ENCODE data around the gene TSPAN11.
"Not testable (repeated sequence)": the region's sequence is repeated elsewhere in the genome, so short reads cannot be mapped to it uniquely, and the experiment has no call there.

The TSPAN11 gene, protein sequence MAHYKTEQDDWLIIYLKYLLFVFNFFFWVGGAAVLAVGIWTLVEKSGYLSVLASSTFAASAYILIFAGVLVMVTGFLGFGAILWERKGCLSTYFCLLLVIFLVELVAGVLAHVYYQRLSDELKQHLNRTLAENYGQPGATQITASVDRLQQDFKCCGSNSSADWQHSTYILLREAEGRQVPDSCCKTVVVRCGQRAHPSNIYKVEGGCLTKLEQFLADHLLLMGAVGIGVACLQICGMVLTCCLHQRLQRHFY

DNA sequence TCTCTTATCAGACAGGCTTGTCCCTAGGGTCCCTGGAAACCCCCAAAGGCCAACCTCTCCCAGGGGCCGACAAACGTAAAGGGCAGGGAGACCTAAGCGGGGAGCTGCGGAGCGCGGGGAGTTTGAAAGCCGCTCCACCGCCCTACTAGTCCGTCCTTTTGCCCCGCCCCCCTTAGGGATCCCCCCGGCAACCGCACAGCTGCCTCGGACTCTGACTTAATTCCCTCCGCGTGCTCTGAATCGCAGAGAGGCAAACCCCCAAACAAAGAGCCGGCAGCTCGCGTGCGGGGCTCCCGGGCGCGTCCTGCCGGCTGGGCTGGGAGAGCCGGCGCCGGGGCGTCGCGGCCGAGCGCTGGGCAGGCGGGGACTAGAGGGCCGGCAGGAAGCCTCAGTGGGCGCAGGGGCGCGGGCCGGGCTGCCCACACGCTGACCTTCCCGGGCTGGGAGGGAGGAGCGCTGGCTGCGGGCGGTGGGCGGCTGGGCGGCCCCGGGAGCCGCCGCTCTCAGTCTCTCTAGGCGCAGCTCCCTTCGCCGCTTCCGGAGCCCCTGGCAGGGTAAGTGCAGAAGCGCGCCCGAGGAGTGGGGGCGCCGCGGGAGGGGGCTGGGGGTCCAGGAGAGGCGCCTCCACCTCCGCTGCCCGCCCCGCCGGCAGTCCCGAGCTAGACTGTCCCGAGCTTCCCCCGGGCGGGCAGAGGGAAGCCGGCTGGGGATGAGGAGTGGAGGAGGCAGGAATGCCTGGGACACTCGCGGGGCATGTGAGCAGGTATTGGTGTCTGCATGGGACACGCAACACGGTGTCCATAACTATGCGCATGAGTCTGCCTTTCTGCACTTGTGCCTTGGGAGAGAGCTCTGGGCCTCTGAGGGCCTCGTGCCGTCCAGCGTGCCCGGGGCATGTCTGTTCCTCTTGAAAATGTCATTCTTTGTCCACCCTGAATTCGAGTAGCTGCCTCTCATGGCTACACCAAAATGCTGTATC, at the start of gene TSPAN11:
TSPAN11 (plus strand) TSS at position 506 of the 979 bp plus-strand sequence. CDS start 27,244 bp downstream, outside the sequence.
- peak; percentile 61 for DNase-seq

DNA sequence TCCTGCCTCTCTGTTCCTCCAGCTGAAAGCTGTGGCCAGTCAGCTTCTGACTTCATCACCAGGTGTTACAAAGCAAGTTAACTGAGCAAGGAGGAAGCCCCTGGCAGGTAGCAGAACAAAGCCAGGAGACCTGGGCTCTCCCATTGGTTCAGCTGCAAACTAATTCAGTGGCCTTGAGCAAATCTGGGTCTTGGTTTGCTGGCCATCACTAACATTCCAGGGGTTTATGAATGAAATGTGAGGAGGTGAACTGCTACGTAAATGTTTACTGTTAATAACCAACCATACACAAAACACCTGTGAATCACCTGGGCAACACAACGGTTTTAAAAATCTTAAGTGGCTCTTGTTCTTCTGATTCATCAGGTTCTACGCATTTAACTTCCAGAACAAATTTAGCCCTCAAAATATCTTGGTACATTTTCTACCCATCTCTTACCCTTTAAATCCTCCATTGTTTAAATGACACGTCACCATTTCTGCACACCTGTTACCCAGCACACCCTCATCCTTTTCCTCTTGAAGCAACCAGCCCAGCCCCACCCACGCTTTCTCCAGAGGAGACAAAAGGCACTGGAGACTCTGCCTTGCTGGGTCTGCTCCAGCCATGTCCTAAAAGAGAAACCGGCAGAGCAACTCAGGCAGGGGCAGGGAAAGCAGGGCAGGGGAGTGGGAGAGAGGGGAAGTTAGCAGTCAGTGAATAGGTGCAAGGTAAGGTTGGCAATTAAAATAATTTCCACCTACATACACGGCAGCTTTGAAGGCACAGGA, 49.3 kb upstream of the TSPAN11 start:
- DNase-seq = peak; percentile 100

DNA sequence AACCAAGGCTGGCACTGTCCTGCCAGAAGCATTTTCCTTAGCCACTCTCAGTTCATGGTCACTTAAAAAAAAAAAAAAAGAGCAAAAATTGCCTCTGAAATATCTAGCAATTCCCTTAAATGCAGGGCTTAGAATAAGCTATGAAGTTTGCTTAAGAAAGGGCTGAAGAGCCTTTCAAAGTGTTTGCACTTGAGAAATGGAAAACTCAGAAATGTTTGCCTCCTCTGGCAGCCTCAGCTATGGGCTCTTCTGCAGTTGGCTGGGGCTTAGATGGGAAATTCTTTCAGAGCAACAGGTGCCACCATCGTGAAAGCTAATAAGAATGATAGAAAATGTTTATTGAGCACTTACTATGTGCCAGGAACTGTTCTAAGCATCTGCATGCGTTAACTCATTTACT, 48.5 kb upstream of the TSPAN11 start:
- peak; percentile 50 for DNase-seq

DNA sequence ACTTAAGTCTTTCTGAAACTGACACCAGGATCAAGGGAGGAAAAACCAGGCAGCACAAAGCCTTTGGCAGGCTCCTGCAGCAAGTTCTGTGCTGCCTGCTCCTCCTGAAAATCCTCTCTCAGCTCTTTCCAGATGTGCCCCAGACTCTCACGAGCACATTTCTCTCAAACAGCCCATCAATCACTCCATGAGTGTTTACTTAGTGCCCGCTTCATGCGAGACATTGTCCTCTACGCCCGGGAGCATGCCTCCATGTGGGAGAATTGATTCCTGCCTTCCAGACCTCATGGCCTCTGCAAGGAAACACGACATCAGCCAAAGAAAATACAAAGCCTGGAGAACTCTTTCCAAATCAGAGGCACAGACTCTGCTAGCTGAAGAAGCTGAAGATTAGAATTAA, 46.5 kb upstream of the TSPAN11 start:
- peak; percentile 80 for DNase-seq

DNA sequence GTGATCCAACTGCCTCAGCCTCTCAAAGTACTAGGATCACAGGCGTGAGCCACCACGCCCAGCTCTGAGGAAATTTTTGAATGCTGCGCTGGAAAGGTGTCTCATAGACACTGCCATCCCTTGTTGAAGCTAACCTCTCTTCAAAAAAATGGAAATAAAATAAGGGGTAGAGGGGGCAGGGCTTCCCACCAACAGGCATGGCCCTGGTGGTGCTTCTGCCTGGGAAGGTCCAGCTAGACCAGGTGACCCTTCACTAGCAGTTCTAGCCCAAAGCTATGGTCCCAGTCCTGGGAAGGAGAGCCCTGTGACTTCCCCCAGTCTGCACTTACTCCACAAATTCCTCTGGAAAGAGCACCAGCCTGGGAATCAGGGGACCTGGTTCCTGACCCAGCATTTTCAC, 45.7 kb upstream of the TSPAN11 start:
- no peak for DNase-seq

DNA sequence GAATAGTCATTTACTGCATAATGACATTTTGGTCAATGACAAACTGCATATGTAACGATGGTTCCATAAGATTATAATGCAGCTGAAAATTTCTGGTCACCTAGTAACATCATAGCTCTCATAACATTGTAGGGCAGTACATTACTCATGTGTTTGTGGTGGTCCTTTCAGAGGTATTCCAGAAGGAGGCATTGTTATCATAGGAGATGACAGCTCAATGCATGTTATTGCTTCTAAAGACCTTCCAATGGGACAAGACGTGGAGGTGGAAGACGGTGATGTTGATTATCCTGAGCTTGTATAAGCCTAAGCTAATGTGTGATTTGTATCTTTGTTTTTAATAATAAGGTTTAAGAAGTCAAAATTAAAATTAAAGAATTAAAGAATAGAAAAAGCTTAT, 43.8 kb upstream of the TSPAN11 start:
- peak; percentile 9 for DNase-seq

DNA sequence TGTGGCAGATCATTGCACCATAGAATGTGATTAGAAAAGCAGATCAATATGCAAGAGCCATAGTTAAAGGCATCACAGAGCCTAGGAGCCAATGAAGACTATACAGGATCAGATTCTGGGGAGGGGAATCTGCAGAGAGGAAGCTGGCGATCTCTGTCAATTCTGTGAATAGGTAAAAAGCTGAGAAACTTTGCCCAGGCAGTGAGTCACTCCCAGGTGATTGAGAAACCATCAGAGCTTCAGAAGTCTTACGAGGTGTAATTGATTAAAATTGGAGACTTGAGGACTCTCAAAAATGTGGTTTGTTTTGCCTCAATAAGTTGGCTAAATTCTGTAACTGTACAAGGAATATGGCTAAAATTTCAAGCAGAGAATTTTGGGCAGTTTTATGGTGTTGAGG, 41.7 kb upstream of the TSPAN11 start:
- DNase-seq = no peak

DNA sequence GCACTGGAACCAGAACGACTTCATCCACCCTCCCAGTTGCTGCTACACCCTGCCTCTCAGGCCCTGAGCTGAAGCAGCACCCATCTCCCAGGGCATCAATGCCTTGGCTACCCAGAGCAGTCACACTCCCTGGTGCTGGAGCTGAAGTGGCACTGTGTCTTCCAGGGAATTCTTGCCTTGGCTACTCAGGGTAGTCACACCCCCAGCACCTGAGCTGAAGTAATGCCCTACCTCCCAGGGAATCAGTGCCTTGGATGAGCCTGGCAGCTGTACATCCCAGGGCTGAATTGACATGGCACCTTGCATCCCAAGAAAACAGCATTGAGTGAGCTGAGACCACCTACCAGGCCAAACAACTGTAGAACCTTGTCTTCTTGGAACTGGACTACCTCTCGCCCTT, 41.2 kb upstream of the TSPAN11 start:
- no peak for DNase-seq

DNA sequence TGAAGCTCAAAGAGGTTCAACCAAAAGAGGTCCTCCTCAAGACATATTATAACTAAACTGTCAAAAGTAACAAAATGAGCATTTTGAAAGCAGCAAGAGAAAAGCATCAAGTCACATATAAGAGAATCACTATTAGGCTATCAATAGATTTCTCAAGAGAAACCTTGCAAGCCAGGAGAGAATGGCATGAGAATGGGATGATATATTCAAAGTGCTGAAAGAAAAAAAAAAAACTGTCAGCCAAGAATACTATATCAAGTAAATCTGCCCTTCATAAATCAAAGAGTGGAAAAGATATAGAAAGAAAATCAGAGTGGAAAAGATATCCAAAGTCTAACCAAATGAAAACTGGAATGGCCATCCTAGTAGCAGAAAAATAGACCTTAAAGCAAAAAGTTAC, 39.3 kb upstream of the TSPAN11 start:
- DNase-seq = no peak

DNA sequence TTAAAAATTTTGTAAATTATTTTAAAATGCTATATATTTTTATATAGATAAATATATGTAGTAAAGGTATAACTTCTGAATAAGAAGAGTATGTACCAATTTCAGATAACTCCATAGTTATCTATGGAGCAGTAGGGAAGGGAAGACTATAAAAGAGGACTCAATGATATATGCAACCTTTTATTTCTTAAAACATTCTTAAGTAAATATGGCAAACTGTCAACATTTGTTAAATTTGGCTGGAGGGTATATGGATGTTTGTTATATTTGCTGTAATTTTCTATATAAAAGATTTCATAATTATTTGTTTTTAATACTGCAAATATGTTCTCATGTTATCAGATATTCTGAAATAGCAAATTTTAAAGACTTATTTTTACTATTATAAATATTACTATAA, 38.3 kb upstream of the TSPAN11 start:
- no peak for DNase-seq

DNA sequence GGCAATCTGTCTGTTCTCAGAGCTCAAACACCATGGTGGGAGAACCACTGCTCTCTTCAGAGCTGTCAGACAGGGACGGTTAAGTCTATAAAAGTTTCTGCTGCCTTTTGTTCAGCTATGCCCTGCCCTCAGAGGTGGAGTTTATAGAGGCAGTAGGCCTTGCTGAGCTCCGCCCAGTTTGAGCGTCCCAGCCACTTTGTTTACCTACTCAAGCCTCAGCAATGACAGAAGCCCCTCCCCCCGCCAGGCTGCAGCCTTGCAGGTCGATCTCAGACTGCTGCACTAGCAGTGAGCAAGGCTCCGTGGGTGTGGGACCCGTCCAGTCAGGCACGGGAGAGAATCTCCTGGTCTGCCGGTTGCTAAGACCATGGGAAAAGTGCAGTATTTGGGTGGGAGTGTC, 32.0 kb upstream of the TSPAN11 start:
- not testable (repeated sequence) for DNase-seq

DNA sequence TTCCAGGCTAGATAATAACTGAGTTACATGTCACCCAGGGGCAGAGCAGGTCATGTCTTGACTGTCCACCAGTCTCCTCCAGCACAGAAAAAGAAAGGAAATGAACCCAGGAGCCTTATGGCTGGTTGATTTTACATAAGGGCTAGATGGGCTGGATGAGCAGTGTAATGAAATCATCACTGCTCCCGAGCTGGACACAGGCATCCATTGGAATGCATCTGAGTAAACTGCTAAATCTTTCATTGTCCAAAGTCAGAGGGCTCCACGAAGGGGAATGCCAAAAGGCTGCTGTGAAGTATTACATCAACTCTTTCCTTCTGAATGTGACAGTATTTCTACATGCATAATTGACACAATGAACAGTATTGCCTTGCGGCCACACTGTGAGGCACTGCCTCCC, 30.1 kb upstream of the TSPAN11 start:
- no peak for DNase-seq

DNA sequence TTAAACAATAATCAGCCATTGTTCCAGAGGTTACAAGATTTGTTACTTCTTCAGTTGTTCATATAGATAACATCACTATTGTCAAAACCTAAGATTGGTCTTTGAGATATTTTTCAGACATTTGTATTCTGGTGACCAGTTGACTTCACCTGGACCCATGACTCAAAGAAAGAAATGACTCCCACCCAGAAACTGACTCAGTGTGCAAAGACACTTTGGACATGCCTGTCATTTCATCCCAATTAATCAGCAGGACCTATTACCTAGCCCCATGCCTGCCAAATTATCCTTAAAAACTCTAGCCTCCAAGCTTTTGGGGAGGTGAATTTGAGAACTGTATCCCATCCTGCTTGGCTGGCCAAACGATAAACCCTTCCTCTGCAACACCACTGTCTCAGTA, 27.7 kb upstream of the TSPAN11 start:
- no peak for DNase-seq

DNA sequence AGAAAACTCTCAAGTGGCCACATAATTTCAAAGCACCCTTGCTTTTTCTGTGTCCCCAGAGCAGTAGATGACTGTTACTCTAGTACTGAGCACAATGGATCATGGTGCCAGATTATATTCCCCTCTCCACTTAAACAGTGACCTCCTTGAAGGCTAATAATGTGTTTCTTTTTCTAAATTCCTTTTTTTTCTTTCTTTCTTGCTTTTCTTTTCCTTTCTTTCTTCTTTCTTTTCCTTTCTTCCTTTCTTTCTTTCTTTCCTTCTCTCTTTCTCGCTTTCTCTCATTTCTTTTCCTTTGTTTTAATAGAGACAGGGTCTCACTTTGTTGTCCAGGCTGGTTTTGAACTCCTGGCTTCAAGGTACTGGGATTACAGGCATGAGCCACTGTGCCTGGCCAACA, 26.2 kb upstream of the TSPAN11 start:
- DNase-seq = no peak

DNA sequence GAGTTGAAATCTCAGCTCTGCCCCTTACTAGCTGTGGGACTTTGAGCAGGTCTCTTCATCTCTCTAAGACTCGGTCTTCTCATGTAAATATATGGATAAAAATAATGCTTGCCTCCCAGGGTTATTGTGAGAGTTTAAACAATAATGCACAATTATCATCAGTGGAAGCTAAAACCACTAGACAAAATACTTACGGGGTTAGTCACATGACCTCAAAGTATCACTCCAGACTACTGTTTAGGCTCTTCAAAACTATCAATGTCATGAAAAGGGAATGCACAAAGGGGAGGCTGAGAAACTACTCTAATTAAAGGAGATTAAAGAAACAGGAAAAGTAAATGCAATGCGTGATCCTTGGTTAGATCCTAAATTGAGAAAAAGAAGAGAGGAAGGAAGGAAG, 24.5 kb upstream of the TSPAN11 start:
- DNase-seq = no peak

DNA sequence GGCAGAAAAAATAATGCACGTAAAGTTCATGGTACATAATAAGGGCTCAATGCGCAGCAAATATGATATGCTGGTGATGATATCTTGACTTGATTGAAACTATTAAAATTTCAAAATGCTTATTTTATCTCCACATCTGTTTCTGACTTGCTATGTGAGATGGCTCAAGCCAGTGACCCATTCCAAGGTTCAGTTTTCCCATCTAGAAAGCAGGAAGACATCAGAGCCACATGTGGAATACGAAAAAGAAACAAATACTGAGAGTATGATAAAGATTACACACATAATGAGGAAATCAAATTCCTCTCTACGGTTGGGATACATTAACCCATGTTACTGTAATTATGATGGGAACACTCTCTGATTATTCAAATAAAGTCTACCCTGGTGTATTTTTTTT, 24.0 kb upstream of the TSPAN11 start:
- DNase-seq = no peak

DNA sequence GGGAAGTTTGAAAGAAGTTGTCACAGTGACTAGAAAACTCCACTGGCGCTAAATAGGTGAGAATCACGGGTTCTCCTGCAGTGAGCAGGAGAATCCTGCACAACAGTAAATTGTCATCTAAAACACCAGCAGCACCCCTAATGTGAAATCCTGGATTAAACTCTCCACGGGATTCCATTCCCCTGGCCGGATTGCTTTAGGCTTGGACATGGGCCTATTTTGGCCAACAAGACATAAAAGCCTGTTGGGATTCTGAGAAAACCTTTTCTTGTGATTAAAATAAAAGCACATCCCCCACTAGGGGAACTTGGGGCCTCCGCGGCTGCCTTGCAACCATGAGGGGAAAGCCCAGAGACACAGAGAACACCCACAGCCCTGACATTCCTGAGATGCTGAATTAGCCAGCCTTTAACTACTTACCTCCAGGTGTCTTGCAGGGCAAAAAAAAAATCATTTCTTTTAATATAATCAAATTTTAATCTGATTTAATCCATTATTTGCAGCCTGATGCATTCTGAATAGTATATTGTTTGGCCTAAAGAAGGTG, 21.0 kb upstream of the TSPAN11 start:
- no peak for DNase-seq

DNA sequence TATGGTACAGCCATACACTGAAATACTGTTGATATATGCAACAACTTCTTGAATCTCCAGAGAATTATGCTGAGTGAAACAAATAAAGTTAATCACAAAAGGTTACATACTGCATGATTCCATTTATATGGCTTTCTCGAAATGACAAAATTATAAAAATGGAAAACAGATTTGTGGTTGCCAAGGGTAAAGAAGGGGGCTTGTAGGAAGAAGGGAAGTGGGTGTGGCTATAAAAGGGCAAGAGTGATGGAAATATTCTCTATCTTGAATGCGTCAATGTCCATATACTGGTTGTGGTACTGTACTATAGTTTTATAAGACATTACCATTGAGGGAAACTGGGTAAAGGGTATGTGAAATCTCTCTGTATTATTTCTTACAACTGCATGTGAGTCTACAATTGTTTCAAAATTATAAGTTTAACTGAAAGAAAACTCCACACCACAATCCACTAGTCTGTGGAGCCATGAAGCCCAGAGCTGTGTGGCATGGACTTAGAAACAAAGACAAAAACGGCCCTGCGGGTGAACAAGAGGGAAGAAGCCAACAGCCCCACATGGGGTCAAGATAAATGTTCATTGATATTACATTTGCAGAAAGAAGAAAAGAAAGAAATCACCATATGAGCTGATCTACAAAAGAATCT, 18.3 kb upstream of the TSPAN11 start:
- no peak for DNase-seq

DNA sequence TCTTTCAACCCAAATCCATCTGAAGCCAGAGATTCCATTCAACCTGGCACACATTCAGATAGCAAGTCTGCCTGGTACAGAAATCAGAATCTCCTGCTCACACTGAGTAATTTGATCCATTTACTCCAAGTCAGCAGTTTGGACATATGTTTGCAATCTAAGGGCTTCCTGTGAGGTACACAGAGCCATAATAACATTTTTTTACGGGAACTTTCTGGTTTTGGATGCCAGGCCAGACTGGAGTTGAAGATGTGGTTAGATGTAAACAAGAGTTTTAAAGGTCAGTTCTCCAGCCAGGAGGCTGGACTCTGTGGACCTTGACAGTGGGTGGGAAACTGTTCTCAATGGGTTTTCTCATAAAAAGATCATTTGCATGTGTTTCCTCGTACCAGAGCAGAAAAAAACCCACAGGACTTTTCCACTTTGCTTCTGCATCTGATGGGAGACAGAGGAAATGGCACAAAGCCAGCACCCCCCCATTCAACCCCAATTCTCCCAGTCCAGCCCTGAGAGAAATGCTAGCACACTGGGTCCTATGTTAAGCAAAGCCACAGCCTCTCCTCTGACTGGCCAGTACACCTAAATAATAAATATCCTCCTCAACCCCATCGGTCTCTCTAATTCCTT, 17.7 kb upstream of the TSPAN11 start:
- DNase-seq = peak; percentile 46

DNA sequence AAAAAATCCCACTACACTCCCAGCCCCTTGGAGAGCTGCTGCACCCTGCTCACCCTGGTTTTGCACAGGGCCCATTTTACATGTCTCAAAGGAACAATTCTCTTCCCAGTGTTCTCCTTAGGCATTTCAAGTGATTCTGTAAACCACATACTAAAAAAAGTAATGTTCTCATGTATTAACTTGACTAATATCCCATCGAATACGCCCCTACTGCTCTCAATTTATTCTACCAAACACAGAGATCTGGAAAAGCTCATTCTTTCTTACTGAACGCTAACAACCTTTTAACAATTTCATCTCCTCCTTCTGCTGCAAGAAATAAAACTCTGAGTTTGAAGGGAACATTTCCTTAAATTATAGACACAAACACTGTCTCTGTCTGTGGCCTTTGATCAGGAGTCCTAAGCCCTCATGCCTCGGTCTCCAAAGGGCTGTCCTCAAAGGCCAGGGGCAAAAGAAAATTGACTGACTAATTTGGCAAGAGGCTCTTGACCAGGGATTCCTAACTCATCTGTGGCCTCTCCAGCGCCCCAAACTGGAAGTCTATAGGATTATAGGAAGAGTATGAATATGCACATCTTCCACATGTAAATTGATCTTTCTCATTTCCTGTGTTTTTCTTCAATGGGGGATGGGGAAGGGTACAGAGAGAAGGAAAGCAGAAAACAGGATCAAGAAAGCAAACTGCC, 17.1 kb upstream of the TSPAN11 start:
- DNase-seq = no peak

DNA sequence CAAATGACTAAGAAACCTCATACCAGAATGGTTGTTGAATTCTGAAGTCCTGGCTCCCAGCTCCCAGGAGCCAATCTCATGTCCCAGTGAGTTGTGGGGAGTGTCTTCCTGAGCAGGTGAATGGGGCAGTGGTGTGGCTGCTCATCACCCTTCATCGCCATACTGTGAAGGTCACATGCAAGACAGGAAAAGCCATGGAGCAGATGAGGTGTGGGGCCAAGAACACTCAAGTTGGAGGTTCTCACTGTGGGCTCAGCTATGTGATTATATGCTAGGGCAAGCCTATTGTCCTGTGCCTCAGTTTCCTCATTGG, 16.6 kb upstream of the TSPAN11 start:
- no peak for DNase-seq

DNA sequence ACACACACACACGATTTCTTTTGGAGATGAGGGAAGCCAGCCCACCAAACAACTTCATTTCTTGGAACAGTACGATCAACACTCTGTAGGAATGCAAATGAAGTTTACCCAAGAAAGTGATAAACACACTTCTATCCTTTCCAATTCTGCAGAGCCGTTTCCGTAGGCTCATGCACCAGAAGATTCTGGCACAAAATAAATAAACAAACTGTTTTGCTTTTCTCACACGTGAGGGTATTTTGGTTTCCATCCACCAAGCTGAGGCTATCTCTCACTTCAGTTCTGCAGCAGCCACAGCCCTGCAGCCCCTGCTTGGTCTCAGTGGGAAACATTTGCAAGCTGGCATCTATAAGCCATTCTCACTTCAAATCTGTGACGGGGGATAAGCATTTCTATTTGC, 15.3 kb upstream of the TSPAN11 start:
- no peak for DNase-seq

All from DMS79 treated with DMSO at 0.1 percent for 48 hours (cell line).